Measurements from ENCODE around the gene NFATC2. TPM values are rescaled to one million over a fixed set of nuclear protein-coding genes. Genes with fewer than 3 reads are reported as not detected.

Gene NFATC2
- total and polyA plus RNA-seq, 2 experiments from 2014 or later, result 4.9 to 8.3 TPM

- no peaks in the 10 kb centered on the region for H3K9me2 ChIP-seq (replicated peaks; ENCODE audit: insufficient read depth)
- TF ChIP-seq, protein P1, sequence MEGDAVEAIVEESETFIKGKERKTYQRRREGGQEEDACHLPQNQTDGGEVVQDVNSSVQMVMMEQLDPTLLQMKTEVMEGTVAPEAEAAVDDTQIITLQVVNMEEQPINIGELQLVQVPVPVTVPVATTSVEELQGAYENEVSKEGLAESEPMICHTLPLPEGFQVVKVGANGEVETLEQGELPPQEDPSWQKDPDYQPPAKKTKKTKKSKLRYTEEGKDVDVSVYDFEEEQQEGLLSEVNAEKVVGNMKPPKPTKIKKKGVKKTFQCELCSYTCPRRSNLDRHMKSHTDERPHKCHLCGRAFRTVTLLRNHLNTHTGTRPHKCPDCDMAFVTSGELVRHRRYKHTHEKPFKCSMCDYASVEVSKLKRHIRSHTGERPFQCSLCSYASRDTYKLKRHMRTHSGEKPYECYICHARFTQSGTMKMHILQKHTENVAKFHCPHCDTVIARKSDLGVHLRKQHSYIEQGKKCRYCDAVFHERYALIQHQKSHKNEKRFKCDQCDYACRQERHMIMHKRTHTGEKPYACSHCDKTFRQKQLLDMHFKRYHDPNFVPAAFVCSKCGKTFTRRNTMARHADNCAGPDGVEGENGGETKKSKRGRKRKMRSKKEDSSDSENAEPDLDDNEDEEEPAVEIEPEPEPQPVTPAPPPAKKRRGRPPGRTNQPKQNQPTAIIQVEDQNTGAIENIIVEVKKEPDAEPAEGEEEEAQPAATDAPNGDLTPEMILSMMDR (IDR thresholded peaks at IDR 0.05; ENCODE audit: poor library complexity), result no peak
- no peak for TF ChIP-seq EZH2 (IDR thresholded peaks at IDR 0.05; ENCODE audit: borderline replicate concordance)
- no peak for TF ChIP-seq EZH2phosphoT487 (IDR thresholded peaks at IDR 0.05; ENCODE audit: low read depth, severe bottlenecking, unreplicated experiment)
- no peaks in the 10 kb centered on the region for H3K79me2 ChIP-seq
- peaks cover 18% of the 10 kb centered on the region for H3K4me1 ChIP-seq (ENCODE audit: insufficient read depth)
- H3K36me3 ChIP-seq (replicated peaks; ENCODE audit: insufficient read depth, low read depth), result no peaks in the 10 kb centered on the region
- no peaks in the 10 kb centered on the region for H4K20me1 ChIP-seq (ENCODE audit: insufficient read depth, poor library complexity, severe bottlenecking)
- H3K4me3 ChIP-seq, result no peak overlapping the region
- no peaks in the 10 kb centered on the region for H3K9me3 ChIP-seq (ENCODE audit: low read depth)
- no peak for DNase-seq (ENCODE audit: low spot score)
- H2AFZ ChIP-seq, result no peak overlapping the region
- H3K4me2 ChIP-seq, result no peak overlapping the region
- 98% methylated on average over 25 of the region's 27 CpGs for WGBS (ENCODE audit: low lambda C conversion rate, missing lambda C conversion rate)
- no peaks in the 10 kb centered on the region for H3K27me3 ChIP-seq
- H3K27ac ChIP-seq, result no peak overlapping the region
Measured at GRCh38 chr20:51432251-51432784, 110.2 kb downstream of the NFATC2 start.

DNA sequence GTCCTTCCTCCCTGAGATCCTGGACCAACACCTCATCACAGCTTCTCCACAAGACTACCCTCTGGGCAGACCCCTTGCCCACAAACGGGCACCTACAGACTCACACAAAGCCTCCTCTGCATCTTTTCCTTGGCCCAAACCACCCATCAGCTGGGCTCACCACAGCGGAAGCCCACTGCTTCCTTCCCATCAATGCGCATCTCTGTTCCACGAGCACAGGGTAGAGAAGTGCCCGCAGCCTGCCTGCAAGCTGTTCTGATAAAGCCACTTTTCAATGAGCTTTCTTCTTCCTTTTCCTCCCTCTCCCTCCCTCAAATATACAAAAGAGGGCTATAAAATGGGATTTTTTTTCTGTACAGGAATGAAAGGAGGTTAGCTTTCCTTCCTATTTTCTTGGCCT, 111.2 kb downstream of the NFATC2 start:
- 81% methylated on average over 5 of the region's 5 CpGs for WGBS (ENCODE audit: low lambda C conversion rate, missing lambda C conversion rate)
- H3K79me2 ChIP-seq, result no peaks in the 10 kb centered on the region
- no peak overlapping the region for H2AFZ ChIP-seq
- H3K36me3 ChIP-seq (replicated peaks; ENCODE audit: insufficient read depth, low read depth), result no peaks in the 10 kb centered on the region
- H3K27me3 ChIP-seq, result no peaks in the 10 kb centered on the region
- no peak for DNase-seq (ENCODE audit: low spot score)
- no peaks in the 10 kb centered on the region for H4K20me1 ChIP-seq (ENCODE audit: insufficient read depth, poor library complexity, severe bottlenecking)
- H3K4me3 ChIP-seq, result no peak overlapping the region
- no peak overlapping the region for H3K27ac ChIP-seq
- no peak overlapping the region for H3K4me2 ChIP-seq
- H3K9me2 ChIP-seq (replicated peaks; ENCODE audit: insufficient read depth), result no peaks in the 10 kb centered on the region
- H3K4me1 ChIP-seq (ENCODE audit: insufficient read depth), result peaks cover 18% of the 10 kb centered on the region
- no peaks in the 10 kb centered on the region for H3K9me3 ChIP-seq (ENCODE audit: low read depth)
- TF ChIP-seq EZH2phosphoT487 (IDR thresholded peaks at IDR 0.05; ENCODE audit: low read depth, severe bottlenecking, unreplicated experiment), result no peak
- no peak for TF ChIP-seq EZH2 (IDR thresholded peaks at IDR 0.05; ENCODE audit: borderline replicate concordance)
- TF ChIP-seq, protein P1 (IDR thresholded peaks at IDR 0.05; ENCODE audit: poor library complexity), result no peak

DNA sequence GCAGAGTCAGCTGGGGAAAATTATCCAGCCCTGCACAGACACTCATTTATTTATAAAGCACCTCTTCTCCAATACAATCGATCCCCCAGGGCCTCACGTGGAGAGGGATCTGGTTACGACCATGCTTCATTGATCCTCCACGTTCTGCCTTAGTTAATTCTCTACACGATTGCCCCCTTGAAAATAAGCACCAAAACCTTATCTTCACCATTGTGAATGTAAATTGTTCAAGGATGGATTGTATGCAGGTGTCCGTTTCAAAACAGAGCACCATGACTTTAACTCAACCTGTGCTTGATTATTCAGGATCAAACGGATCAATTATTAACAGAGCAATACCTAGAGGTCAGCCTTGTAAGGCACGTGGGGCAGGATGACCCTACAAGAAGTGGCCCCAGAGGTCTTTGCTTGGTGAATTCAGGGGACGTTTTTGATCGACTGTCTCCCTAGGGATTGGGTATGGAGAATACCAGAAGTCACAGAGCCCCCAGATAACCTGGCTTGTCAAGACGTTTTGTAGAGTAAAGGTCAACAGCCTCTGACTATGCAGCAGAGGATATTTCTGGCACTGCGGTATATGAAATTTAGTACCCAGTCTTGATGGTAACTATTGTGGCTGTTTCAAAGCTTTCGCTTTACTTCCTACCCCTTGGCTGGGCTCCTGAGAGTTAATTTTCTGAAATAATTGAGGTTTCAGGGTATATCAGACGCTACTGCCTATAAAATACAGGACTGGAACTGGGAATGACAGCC, 112.1 kb downstream of the NFATC2 start:
- 62% methylated on average over 14 of the region's 14 CpGs for WGBS (ENCODE audit: low lambda C conversion rate, missing lambda C conversion rate)

More for the DNA sequence above, 112.1 kb downstream of the NFATC2 start:
- Histone ChIP-seq H3K79me2 (no peaks in the 10 kb centered on the region), H3K4me3 (no peak overlapping the region), H3K4me2 (no peak overlapping the region), H3K4me1 (ENCODE audit: insufficient read depth) (peaks cover 18% of the 10 kb centered on the region), H4K20me1 (ENCODE audit: insufficient read depth, poor library complexity, severe bottlenecking) (no peaks in the 10 kb centered on the region), H2AFZ (no peak overlapping the region), H3K9me3 (ENCODE audit: low read depth) (no peaks in the 10 kb centered on the region), H3K36me3 (replicated peaks; ENCODE audit: insufficient read depth, low read depth) (no peaks in the 10 kb centered on the region), H3K9me2 (replicated peaks; ENCODE audit: insufficient read depth) (no peaks in the 10 kb centered on the region), H3K27me3 (no peaks in the 10 kb centered on the region), H3K27ac (no peak overlapping the region)
- no peak for TF ChIP-seq EZH2phosphoT487 (IDR thresholded peaks at IDR 0.05; ENCODE audit: low read depth, severe bottlenecking, unreplicated experiment)
- TF ChIP-seq, protein P1 (IDR thresholded peaks at IDR 0.05; ENCODE audit: poor library complexity), result no peak
- no peak for TF ChIP-seq EZH2 (IDR thresholded peaks at IDR 0.05; ENCODE audit: borderline replicate concordance)
- DNase-seq (ENCODE audit: low spot score), result no peak
